Activated T-cell treated with anti-CD3 and anti-CD28 coated beads, Interleukin-2, amount 50 U/mL, for 1 hour (primary cell): Measurements from ENCODE around the gene MDFIC.
A peak's percentile ranks its signal among the peaks of the same experiment; 100 is the strongest.

Experiments used
- DNase-seq: peaks from one replicate; pipeline ENCODE4 v3.0.0-alpha.2; 2020

Gene MDFIC

DNA sequence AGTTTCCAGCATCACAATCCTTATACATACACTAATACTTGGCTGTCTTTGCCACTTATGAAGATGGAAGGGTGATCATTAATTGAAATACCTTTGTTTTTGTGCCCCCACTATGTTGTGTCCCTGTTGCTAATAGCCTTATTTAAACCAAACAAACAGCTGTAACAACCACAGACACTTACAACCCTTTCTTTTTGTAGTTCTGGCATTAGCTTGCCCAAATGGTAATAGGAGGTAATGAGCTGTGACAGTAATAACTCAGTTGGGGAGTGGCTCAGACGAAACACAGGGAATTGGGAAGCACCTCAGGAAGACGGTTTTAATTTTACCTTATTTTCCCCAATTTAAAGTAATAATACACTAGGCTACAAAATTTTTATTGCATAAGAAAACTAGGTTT is 83.4 kb downstream of the MDFIC start:
- no peak for DNase-seq

DNA sequence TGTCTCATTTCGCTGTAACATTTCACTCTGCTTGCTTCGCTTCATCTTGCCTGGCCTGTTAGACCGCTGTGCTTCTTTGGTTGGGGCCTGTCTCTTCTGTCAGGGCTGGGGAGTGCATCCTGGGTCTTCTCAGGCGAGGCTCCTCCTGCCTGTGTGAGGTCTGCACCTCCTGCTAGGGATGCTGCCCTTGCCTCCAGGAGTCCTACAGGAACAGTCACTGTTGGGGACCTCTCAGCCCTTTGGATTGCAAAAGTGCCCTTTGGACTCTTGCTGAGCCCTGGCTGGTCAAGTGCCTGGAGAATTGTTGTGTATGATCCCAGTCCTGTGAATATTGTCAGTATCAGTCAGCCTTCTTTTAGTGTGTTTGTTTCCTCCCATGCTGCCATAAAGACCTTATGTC is 84.1 kb downstream of the MDFIC start:
- DNase-seq = no peak

DNA sequence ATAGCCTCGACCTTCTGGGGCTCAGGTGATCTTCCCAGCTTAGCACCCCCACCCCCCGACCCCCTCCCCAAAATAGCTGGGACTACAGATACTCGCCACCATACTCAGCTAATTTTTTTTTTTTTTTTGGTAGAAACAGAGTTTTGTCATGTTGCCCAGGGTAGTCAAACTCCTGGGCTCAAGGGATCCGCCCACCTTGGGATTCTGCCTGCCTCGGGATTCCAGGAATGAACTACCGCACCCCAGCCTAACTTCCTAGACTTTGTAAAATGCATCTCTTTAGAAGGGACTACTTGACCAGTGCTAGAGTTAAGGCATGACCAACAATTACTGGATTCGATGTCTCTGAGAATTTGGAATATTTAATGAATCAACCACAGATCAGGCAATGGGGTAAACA is 85.9 kb downstream of the MDFIC start:
- no peak for DNase-seq

GRCh38 chr7:115008465-115009114 is 86.7 kb downstream of the MDFIC start:
- DNase-seq = peak; percentile 21

GRCh38 chr7:115009139-115009538 is 87.2 kb downstream of the MDFIC start:
- DNase-seq = no peak

DNA sequence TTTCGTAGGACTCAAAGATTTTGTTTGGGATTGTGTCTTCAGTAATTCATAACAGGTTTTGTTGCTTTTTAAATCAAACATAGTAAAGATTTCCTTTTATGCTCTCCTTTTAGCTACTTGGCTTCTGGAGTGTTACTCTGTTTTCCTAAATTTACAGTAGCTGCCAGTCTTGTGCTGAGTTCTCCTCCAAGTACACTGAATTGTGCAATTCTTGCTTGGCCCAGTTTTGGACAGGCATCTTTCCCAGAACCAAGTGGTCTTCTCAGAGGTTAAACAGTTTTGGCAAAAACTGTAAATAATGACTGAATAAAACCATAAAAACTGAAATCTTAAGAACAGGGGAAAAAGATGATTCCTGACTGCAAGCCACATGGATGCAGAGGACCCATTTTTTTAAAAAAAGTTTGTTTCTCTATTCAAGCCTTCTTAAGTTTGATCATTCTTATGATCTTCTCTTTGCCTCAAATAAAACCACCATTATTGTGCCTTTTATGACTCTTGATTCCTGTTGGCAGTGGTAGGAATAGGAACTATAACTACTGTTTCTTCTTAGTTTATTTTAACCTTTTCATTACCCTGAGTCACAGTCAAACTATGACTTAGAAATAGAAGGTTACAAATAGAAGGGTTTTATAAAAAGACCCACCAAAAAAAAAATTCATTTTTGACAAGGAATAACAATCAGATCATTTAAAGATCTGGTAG is 88.0 kb downstream of the MDFIC start:
- DNase-seq = no peak

- no peak for DNase-seq
These were observed 88.5 kb downstream of the MDFIC start for GRCh38 chr7:115010441-115010820.

GRCh38 chr7:115013886-115014285 is 92.0 kb downstream of the MDFIC start:
- DNase-seq = no peak

DNA sequence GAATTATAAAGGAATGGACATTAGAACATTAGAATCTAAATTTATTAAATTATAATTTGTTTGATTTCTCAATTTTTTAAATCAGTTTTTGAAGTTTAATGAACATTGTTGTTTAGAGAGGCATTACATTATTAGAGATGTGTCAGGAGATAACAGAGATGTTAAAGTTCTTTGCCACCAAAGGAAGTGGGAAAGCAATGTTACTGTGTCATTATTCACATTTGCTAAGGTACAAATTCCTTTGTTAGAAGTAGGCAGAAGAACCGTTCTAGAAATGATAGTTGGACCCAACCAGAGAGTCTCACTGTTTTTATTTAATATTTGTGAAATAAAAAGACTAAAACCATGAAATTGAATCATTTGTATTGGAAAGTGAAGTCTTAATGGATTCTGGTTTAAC is 92.9 kb downstream of the MDFIC start:
- no peak for DNase-seq

- no peak for DNase-seq
These were observed 93.7 kb downstream of the MDFIC start for GRCh38 chr7:115015619-115016018.

GRCh38 chr7:115019882-115020605 is 98.2 kb downstream of the MDFIC start:
- no peak for DNase-seq

- DNase-seq = no peak
These were observed 101.3 kb downstream of the MDFIC start for GRCh38 chr7:115023219-115023618.

DNA sequence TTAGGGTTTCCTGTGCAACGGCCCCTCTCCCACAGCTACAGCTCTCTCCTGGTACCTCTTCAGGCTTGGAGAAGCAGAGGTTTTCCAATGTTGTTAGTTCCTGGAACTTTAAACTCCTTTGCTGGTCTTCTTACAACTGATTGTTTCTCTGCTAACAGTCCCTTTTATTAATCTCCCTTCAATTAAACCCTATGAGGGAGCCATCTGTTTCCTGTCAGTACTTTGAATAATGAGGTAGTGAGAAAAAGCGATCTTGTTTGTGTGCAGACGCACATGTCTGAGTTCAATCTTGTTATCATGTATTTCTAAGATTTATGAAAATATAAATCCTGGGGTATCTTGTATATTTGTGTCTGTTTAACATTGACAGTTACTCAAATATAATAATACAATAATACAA is 102.4 kb downstream of the MDFIC start:
- DNase-seq = no peak

GRCh38 chr7:115032715-115033703 is 111.1 kb downstream of the MDFIC start:
- no peak for DNase-seq

DNA sequence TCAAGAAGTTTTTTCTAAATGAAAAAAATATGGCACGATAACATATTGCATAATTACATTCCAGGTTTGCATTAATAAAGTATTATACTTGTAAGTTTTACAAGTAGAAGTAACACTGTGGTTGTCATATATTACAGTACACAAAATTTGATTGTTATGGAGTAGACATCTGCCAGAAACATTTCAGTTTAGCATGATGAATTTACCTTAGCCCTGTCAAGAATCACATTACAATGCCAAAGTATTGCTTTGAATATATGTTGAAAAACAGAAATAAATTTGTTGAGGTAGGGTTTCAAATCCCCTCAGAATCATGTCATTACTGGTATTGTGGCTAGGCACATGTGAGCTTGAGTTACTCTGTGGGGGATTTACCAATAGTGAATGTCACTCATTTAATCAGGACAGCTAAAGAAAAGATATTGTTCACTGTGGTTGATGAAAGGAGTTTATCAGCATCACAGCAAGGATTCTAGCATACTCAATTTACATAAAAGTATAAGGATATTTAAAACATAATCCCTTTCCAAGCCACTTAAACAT is 112.1 kb downstream of the MDFIC start:
- DNase-seq = no peak

DNA sequence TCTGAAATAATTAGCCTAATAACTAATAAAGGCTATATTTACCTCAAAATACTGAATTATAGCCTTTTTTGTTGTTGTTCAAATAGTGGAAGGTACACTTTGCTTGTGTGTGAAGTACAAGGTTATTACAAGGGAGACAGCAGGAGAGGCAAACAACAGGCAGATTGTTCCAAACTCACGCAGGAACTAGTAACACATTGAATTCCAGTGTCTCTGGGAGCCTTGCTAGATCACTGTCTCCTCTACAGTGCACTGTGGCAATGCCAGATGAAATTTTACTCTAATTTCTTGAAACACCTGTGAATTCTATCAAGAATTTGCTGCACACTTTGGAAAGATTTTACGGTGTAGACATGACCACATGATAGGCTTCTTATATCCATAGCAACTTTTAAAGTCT is 112.6 kb downstream of the MDFIC start:
- no peak for DNase-seq

DNA sequence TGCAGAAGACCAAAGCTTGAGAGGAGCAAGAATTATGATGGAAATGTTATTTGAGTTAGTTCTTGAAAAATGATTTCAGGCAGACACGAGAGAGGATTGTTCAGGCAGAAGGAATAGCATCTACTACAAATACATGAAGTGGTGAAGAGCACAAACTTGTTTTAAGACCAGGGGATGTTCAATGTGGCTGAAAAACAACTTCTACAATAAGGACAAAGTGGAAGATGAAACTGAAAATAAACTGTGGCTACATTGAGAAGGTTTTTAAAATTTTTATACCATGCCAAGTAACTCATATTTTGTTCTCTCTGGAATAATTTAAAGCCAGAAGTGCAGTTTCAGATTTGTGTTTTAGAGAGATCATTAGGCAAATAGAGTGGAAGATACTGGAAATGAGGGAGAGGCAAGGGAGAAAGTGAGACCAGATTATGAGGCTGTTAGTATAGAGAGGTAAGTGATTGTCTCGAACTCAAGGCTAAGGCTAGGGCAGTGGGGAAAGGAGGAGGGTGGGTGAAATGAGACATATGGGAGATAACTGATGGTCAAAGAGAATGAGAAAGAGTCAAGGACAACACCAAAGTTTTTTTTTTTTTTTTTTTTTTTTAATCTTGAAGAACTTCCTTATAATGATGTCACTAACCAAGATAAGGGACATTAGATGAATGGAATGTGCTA is 115.4 kb downstream of the MDFIC start:
- DNase-seq = no peak

DNA sequence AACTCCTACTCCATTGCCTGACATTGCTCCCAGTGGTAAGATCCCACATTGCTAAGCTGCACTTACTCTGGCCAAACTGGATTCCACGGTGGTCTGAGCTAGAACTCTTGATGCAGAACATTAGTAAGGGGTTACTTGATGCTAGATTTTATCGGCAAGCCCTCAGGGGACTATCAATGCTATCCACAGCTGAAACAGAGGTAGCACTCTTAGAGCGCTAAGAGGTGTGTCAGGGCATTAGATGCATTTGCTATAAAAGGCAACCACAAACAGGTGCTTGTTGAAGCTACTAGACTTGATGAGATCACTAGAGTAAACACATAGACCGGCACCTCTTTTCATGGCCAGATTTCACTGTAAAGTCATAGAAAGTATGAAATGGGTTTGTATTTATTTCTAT is 116.3 kb downstream of the MDFIC start:
- DNase-seq = no peak

DNA sequence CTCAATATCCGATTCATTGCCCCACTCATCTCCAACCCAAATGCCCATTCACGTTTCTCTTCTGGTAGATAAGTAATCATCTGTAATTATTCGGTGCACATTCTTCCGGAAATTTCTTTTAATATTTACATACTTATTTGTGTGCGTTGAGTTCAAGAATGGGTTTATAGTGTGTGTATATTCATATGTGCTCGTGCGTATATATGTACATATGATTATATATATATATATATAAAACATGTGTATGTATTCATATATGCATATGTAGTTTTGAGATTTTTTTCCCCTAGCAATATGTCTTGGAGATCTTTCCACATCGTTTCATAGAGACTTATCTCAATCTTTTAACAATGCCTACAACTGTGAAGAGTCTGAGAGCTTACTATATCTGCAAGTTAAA is 118.2 kb downstream of the MDFIC start:
- no peak for DNase-seq

DNA sequence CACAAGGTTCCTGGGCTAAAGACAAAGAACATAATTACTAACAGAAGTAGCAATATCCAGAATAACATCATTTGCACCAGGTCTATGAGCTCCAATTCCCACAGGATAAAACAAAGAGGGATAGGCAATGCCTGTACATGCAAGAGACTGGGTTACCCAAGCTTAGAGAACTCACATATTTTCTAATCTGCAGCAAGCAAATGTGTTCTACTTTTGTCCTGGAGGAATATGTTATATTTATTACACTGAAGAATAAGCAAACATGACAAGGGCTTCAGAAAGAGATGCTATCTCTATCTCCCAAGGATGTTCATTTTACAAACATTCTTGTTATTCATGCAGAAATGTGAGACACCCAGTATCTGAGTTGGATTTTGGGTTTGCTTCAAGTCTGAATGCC is 118.6 kb downstream of the MDFIC start:
- no peak for DNase-seq

GRCh38 chr7:115042596-115042995 is 120.7 kb downstream of the MDFIC start:
- DNase-seq = no peak

GRCh38 chr7:115043605-115044004 is 121.7 kb downstream of the MDFIC start:
- DNase-seq = no peak
